Measurements from ENCODE around the gene LRP8.

Gene LRP8

GRCh38 chr1:53274541-53275185 lies 53.2 kb downstream of the LRP8 start:
- H3K9ac ChIP-seq: no peak overlapping the region
- no peak overlapping the region for H3K27ac ChIP-seq
- peaks cover 15% of the 10 kb centered on the region for H3K4me1 ChIP-seq (ENCODE audit: low read depth, poor library complexity, severe bottlenecking)
- no peak overlapping the region for H3K4me2 ChIP-seq
- no peaks in the 10 kb centered on the region for H3K79me2 ChIP-seq (ENCODE audit: insufficient read depth, low read depth)
- peaks cover 3% of the 10 kb centered on the region for H3K36me3 ChIP-seq (ENCODE audit: insufficient read depth)
- no peak overlapping the region for H2AFZ ChIP-seq (ENCODE audit: low read depth)
- H4K20me1 ChIP-seq (ENCODE audit: insufficient read depth): no peaks in the 10 kb centered on the region
- H3K27me3 ChIP-seq (ENCODE audit: insufficient read depth, low read depth): no peaks in the 10 kb centered on the region
- TF ChIP-seq CTCF (conservative IDR thresholded peaks at IDR 0.05; ENCODE audit: low read depth, low read length): no peak
- H3K4me3 ChIP-seq (IDR thresholded peaks at IDR 0.05; ENCODE audit: insufficient read depth, low read depth, low read length): no peak overlapping the region

GRCh38 chr1:53274026-53274425 lies 53.8 kb downstream of the LRP8 start:
- Histone ChIP-seq H3K36me3 (ENCODE audit: insufficient read depth) (peaks cover 3% of the 10 kb centered on the region), H3K27me3 (ENCODE audit: insufficient read depth, low read depth) (no peaks in the 10 kb centered on the region), H4K20me1 (ENCODE audit: insufficient read depth) (no peaks in the 10 kb centered on the region), H3K4me3 (IDR thresholded peaks at IDR 0.05; ENCODE audit: insufficient read depth, low read depth, low read length) (no peak overlapping the region), H3K9ac (no peak overlapping the region), H3K79me2 (ENCODE audit: insufficient read depth, low read depth) (no peaks in the 10 kb centered on the region), H2AFZ (ENCODE audit: low read depth) (no peak overlapping the region), H3K27ac (no peak overlapping the region), H3K4me2 (no peak overlapping the region), H3K4me1 (ENCODE audit: low read depth, poor library complexity, severe bottlenecking) (peaks cover 15% of the 10 kb centered on the region)
- TF ChIP-seq CTCF (conservative IDR thresholded peaks at IDR 0.05; ENCODE audit: low read depth, low read length): no peak

GRCh38 chr1:53273526-53273925 lies 54.3 kb downstream of the LRP8 start:
- TF ChIP-seq CTCF (conservative IDR thresholded peaks at IDR 0.05; ENCODE audit: low read depth, low read length): no peak
- H3K4me3 ChIP-seq (IDR thresholded peaks at IDR 0.05; ENCODE audit: insufficient read depth, low read depth, low read length): no peak overlapping the region
- no peak overlapping the region for H2AFZ ChIP-seq (ENCODE audit: low read depth)
- peaks cover 3% of the 10 kb centered on the region for H3K36me3 ChIP-seq (ENCODE audit: insufficient read depth)
- no peak overlapping the region for H3K27ac ChIP-seq
- H3K4me2 ChIP-seq: no peak overlapping the region
- no peak overlapping the region for H3K9ac ChIP-seq
- H3K27me3 ChIP-seq (ENCODE audit: insufficient read depth, low read depth): no peaks in the 10 kb centered on the region
- peaks cover 15% of the 10 kb centered on the region for H3K4me1 ChIP-seq (ENCODE audit: low read depth, poor library complexity, severe bottlenecking)
- no peaks in the 10 kb centered on the region for H4K20me1 ChIP-seq (ENCODE audit: insufficient read depth)
- no peaks in the 10 kb centered on the region for H3K79me2 ChIP-seq (ENCODE audit: insufficient read depth, low read depth)

- no peak overlapping the region for H3K27ac ChIP-seq
- no peak overlapping the region for H3K4me2 ChIP-seq
- TF ChIP-seq CTCF (conservative IDR thresholded peaks at IDR 0.05; ENCODE audit: low read depth, low read length): no peak
- no peaks in the 10 kb centered on the region for H3K79me2 ChIP-seq (ENCODE audit: insufficient read depth, low read depth)
- peaks cover 3% of the 10 kb centered on the region for H3K36me3 ChIP-seq (ENCODE audit: insufficient read depth)
- H4K20me1 ChIP-seq (ENCODE audit: insufficient read depth): no peaks in the 10 kb centered on the region
- H3K4me3 ChIP-seq (IDR thresholded peaks at IDR 0.05; ENCODE audit: insufficient read depth, low read depth, low read length): no peak overlapping the region
- H3K27me3 ChIP-seq (ENCODE audit: insufficient read depth, low read depth): no peaks in the 10 kb centered on the region
- H3K4me1 ChIP-seq (ENCODE audit: low read depth, poor library complexity, severe bottlenecking): peaks cover 15% of the 10 kb centered on the region
- no peak overlapping the region for H3K9ac ChIP-seq
- H2AFZ ChIP-seq (ENCODE audit: low read depth): no peak overlapping the region
Observed at GRCh38 chr1:53272349-53272748, 55.5 kb downstream of the LRP8 start.

All from KMS-11 (cell line).